GM19468 (cell line): Measurements from ENCODE around the gene MAB21L3.
"Not testable (repeated sequence)": the region's sequence is repeated elsewhere in the genome, so short reads cannot be mapped to it uniquely, and the experiment has no call there.

Experiments
- ATAC-seq: cut with Tn5 transposase; IDR thresholded peaks from one replicate; pipeline ENCODE4 v1.9.1; 2021; ENCODE audit warnings: mild to moderate bottlenecking, moderate library complexity, moderate number of reproducible peaks; ENCODE audit not compliant: unreplicated experiment; ENCODE audit errors: extremely low read depth

MAB21L3 gene

DNA sequence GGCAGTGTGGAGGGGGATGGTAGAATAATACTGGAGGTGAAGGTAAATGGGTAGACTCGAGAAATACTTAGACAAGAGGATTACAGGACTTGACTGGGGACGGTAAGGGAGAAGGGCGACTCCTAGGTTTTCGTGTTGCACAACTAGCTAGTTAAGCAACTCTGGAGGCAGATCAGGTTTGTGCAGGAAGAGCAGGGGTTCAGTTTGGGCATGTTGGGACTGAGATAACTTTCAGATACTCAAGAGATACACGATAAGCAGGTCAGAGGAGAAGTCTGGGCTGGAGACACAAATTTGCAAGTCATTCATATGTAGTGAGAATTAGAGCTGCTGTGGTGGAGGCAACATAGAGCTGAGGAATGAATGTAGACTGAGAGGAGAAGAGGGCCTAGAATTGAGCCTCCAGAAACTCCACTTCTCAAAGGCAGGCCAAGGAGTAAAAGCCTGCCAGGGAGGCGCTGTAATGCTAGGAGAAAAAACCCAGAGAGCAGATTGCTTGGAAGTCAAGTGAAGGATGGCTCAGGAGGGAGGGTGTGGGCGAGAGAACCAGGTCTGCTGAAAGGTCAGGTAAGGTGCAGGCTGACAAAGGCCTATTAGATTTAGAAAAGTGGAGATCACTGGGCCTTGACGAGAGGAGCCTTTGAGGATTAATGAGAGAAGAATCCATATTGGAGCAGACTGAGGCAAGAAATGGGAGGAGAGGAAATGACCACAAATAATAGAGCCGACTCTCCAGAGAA is 20.8 kb downstream of the MAB21L3 start:
- ATAC-seq = no peak

DNA sequence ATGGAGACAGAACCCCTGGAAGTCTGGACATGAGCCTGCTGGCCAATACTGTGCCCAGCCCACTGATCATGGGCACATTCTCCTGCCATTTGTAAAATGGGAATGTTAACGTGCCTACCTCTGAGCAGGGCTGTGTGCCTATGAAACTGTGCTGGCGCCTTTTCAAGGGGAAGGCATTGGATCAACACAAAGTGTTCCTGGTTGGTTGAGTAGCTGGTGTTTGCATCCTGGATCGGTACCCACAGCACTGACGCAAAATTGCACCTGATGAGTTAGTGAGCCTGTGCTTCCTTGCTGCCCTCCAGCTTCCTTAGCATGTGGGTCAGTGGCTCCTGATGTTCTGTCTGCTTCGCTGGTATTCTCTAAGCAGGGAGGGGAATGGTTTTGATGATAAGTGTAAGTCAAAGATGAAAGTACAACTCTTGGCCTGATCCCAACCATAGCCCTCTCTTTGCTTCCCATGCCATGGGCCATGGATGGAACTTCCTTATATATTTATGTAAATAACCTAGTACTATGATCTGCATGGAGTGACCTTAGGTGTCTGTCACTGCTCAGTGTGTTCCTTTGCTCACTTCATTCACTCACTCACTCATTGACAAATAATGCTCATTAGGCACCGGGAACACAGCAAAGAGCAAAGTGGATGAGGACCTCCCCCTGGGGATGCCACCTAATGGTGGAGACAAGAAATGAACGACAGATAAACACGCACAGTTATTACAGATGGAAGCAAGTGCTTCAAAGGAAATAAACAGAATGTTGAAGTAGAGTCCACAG is 22.7 kb downstream of the MAB21L3 start:
- no peak for ATAC-seq

DNA sequence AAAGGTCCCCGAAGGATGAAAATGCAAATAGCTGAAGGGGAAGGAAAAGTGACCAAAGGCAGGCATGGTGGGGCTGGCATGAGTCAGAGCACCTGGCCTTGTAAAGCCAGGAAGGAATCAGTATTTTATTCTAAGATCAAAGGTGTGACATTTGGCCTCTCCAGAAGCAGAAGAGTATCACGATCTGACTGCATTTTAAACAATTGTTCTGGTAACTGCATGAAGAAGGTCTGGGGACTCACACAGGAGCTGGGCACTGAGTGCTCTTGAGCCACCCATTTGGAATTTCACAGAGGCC is 23.2 kb downstream of the MAB21L3 start:
- ATAC-seq = no peak

DNA sequence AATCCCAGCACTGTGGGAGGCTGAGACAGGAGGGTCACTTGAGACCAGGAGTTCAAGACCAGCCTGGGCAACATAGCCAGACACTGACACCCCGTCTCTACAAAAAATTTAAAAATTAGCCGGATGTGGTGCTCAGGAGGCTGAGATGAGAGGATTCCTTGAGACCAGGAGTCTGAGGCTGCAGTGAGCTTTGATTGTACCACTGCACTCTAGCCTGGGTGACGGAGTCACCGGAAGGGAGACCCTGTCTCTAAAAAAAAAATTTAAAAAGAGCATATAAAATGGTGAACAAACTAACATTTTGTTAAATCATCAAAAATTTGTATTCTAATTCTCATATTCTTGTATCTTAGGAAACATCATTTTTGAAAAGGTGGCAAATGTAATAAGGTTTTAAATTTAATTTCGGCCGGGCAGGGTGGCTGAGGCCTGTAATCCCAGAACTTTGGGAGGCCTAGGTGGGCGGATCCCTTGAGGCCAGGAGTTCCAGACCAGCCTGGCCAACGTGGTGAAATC is 27.1 kb downstream of the MAB21L3 start:
- no peak for ATAC-seq

DNA sequence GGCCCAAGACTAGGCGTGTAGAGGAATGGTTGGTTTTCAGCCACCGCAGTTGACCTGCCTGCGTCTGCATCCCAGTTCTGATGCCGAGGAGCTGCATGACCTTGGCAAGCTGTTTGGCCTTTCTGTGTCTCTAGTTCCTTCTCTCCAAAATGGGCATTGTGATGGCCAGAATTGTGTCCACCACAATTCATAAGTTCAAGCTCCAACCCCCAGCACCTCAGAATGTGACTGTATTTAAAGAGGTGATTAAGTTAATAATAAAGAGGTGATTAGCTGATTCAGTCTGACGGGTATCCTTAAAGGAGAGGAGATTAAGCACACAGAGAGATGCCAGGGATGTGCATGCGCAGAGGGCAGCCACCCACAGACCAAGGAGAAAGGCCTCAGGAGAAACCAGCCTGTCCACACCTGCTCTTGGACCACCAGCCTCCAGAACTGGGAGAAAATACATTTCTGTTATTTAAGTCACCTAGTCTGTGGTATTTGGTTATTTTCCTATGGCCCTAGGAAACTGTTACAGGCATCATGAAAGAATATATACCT is 28.5 kb downstream of the MAB21L3 start:
- no peak for ATAC-seq

DNA sequence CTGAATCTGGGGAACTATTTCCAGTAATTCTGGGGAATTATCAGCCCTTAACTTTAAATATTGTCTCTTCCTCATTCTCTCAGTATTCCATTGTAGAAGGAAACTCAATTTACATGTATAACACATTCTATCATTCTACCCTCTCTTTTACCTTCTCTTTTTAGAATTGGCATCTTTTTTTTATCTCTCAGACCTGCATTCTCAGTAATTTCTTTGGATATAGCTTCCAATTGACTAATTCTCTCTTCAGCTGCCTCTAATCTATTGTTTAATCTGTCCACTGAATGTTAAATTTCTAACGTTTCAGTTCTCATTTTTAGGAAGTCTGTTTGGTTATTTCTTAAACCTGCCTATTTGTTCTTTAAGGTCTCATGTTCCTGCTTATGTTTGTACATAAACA is 33.0 kb downstream of the MAB21L3 start:
- ATAC-seq = no peak

DNA sequence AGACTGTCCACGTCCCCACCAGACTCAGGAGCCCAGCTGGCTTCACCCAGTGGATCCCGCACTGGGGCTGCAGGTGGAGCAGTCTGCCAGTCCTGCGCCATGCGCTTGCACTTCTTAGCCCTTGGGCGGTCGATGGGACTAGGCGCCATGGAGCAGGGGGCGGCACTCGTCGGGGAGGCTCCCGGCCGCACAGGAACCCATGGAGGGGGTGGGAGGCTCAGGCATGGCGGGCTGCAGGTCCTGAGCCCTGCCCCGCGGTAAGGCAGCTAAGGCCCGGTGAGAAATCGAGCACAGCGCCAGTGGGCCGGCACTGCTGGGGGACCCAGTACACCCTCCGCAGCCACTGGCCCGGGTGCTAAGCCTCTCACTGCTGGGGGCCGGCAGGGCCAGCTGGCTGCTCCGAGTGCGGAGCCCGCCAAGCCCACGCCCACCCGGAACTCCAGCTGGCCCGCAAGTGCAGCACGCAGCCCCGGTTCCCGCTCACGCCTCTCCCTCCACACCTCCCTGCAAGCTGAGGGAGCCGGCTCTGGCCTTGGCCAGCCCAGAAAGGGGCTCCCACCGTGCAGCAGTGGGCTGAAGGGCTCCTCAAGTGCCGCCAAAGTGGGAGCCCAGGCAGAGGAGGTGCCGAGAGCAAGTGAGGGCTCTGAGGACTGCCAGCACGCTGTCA is 35.4 kb downstream of the MAB21L3 start:
- not testable (repeated sequence) for ATAC-seq

DNA sequence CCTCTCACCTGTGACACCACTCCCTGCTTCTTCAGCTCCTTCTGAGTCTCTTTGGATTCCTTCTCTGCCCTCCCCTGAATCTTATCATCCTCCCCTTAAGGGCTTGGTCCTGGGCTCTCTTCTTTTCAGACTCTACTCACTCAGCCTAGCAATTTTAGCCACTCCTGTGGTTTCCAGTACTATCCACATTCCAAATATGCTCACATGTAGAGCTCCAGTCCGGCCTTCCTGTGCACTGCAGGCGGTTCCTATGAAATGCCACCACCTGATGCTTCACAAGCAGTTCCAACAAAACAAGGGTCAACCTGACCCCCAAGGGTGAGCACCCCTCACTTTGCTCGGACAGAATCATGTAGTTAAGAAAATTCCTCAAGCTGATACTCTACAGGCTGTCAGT is 35.9 kb downstream of the MAB21L3 start:
- ATAC-seq = no peak

DNA sequence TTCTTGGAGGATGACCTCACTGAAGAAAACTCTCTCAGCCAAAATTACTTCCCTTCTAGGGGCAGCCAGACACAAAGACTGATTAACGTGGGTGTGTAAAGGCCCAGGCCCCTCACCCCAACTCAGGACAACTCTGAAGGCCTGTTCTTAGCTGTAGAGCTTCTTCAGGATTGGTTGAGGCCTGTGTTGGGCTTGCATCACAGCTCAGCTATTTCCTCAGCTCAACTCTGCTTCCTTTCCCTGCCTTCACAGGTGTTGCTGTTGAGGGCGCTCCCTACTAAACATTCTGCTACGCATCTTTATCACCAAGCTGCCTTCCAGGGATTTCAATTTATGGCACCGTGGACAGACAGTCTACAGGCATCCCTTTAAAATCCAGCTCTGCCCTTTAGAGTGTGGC is 36.8 kb downstream of the MAB21L3 start:
- ATAC-seq = no peak

DNA sequence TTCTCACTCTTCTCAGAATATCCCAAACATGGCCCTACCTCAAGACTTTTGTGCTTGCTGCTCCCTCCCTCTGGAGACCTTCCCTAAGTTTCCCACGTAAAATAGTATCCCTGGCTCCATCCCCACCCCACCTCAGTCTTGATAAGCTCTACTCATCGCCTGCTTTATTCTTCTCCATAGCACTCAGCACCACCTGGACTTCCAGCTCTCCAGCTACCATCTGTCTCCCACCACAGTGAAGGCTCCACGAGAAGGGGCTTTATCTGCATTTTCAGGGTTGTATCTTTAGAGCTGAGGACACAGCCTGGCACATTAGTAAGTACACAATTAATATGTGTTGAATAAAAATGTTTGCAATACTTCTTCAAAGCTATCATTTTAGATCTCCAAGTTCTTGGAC is 37.8 kb downstream of the MAB21L3 start:
- ATAC-seq = no peak

DNA sequence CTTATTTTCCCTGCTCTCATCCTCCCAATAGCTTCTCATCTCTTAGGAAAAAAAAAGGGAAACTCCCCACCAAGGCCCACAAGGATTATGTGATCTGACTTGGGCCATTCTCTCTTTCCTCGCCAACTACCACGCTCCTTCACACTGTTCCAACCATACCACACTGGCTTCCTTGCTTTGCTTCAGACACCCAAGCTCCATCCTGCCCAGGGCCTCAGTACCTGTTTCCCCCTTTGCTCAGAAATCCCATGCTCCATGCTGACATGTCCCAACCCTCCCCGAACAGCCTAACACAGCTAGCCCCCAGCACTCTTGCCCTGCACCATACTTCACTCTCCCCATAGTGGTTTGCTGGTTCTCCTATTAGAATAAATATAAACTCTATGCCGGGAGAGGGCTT is 39.2 kb downstream of the MAB21L3 start:
- no peak for ATAC-seq

DNA sequence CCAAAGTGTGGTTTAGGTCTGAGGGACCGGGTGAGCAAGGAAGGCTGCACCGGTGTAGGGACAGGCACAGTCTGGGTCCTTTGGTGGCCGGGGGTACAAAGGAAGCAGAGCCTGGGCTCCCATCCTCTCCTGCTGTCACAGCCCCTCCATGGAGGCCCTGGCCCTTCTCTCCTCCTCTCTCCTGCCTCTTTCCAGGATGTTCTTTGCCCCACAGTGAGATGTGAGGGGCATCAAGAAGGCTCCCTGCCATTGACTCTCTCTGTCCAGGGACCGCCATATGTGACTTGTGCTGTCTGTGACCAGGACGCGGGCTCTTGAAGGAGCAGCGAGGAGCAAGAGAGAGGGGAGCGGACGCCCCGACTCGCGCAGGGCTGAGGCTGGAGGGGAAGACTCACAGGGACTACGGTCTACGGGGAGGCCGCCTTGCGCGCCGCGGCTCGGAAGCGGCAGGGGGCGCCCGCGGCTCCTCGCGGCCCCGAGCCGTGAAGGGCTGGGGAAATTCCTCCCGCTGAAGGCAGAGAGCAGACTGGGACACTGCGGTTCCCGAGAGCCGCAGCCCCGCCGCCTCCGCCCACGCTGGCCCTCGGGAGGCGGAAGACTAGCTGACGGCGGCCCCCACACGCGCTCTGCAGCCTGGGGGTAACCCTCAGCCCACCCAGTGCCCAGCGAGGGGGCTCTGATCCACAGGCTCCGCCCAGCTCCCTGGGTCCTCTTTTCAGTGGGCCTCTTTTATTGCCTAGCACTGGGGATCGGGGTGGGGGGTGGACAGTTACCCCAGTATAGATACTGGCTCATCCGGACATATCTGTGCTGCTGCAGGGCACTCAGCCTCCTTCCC is 40.8 kb downstream of the MAB21L3 start:
- ATAC-seq = peak; percentile 78

DNA sequence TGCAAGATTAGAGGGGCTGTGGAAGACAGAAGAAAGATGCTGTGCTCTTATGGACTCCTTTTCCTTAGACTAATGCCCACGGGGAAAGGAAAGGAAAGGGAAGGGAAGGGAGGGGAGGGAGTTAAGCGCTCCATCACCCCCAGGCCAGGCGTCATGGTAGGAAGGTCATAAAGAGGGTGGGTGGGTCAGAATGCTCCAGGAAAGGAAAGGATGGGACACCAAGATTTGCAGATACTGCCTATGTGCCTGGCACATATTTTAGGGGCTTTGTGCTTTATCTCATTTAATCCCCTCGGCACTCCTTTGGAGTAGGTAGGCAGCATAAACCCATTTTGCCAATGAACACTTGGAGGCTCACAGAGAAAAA is 41.4 kb downstream of the MAB21L3 start:
- no peak for ATAC-seq

DNA sequence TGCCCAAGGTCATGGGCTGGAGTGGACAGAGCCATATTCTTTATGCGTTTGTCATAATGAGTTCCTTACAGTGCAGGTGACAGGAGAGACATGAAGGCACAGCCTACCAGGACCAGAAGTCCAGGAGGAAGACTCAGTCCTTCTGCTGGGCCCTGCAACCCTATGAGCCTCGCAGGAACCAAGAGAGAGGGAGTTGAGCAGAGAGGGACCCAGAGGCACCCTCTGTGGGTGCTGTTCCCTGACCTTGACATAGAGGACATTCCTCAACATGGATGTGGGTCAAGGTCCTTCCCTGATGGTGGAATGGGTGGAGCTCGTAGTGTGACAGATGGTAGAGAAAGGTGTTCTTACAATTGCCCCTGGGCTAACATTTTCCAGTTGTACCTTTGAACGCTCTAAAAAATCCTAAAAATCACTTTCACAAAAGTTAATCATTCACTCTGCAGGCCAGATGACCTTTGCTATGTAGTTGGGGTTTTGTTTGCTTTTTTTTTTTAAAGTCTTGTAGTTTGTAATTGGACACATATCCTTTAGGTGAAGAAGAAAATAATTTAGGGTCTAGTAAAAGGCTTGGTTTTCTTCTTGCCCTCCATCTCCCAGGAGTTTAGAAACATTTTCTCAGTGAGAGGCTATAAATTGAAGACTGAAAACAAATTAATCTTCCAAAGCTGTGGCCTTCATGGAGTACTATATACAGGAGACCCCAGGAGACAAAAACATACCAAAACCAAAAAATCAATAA is 41.9 kb downstream of the MAB21L3 start:
- ATAC-seq = no peak

DNA sequence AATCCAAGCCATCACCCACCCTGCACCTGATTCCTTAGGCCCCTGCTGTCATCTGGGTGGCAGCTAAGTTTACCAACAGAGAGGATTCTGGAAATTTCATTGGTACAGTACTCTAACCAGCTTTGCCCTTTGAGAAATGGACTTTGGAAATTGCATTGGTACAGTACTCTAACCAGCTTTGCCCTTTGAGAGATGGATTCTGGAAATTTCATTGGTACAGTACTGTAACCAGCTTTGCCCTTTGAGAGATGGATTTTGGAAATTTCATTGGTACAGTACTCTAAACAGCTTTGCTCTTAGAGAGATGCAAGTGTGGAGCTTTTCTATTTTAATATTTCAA is 42.5 kb downstream of the MAB21L3 start:
- ATAC-seq = no peak

DNA sequence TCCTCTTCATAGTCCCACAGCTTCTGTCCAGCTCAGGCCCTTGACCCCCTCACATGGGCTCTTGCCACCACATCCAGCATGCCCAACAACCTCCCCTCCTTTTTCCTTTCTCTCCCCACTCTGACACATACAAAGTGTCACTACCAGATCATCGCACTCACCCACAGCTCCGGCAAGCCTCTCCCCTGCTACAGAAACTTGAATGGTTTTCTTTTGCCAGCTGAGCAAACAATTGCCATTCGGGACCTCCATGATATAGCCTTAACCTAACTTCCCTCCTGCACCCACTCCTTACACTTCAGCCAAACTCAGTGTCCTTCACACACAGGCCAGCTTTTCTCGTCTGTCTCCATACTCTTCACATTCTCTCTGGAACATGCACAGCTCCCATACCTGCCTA is 43.3 kb downstream of the MAB21L3 start:
- no peak for ATAC-seq

DNA sequence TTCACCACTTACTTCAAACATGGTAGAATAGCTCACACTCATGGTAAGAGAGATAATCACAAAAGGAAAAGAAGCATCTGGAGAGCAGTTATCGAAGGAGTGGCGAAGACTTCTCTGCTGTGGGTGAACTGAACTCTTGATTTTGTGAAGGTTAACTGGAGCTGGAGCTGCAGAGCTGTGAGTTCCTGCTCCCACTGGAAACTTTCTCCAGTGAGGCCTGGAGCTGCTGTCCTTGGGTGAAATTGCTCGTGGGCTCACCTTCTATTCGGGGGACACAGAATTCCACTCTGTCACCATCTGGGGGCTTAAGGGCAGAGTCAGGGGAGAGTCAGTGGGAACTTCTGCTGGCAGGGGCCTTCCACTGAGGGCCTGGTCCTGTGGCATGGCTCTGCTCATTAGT is 45.9 kb downstream of the MAB21L3 start:
- ATAC-seq = no peak

DNA sequence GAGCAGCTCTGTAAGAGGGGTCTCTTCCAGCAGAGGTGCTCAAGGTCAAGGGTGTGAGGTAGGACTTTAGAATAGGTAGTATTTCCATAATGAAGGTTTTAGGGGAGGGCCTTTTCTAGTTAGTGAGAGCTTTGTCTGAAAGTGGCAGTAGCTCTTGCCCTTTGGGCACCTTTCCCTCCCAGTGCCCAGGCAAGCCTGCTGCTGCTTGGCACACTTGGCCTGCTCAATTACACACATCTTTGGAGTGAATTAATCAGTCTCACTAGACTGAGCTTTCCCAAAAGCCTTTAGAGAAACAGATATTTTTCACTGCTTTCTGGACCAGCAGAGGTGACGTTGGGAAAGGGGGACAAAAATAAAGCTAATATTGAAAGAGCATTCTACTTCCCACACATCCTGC is 48.0 kb downstream of the MAB21L3 start:
- no peak for ATAC-seq

DNA sequence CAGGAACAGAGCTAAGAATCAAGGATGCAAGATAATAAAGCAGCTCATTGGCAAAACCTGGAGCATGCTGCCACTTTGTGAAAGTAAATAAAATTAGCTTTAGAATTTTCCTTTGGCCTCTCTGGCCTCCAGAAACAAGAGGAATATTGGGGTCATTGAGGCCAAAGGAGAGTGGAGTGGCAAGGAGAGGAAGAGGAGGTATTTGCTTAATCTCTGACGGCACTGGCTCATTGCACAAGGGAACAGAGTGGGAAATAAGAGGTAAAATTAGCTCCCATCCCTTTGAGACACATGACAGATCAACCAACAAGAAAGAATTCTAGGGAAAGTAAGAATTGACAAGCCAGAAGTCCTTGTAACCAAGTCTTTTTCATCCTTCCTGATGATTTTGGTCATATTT is 48.4 kb downstream of the MAB21L3 start:
- no peak for ATAC-seq

DNA sequence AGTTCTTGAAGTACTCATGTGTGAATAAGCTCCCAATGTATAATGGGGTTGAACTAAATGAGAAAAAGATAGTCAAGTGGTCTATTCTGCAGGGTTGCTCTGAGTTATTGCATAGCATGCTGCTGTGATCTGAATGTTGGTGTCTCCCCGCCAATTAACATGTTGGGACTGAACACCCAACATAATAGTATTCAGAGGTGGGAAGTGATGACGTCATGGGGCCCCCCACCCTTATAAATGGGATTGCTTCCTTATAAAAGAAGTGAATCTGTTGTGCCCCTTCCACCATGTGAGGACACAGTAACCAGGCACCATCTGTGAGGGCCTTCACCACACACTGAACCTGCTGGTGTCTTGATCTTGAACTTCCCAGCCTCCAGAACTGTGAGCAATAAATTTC is 50.2 kb downstream of the MAB21L3 start:
- ATAC-seq = no peak
